OCI-M1 (cell line): ENCODE data around the gene ETHE1.
"Not testable (repeated sequence)": the region's sequence is repeated elsewhere in the genome, so short reads cannot be mapped to it uniquely, and the experiment has no call there.

ENCODE experiments used
- DNase-seq: peaks from one replicate; lab custom pipeline; 2025; lab: John Stamatoyannopoulos, UW

The ETHE1 gene

DNA sequence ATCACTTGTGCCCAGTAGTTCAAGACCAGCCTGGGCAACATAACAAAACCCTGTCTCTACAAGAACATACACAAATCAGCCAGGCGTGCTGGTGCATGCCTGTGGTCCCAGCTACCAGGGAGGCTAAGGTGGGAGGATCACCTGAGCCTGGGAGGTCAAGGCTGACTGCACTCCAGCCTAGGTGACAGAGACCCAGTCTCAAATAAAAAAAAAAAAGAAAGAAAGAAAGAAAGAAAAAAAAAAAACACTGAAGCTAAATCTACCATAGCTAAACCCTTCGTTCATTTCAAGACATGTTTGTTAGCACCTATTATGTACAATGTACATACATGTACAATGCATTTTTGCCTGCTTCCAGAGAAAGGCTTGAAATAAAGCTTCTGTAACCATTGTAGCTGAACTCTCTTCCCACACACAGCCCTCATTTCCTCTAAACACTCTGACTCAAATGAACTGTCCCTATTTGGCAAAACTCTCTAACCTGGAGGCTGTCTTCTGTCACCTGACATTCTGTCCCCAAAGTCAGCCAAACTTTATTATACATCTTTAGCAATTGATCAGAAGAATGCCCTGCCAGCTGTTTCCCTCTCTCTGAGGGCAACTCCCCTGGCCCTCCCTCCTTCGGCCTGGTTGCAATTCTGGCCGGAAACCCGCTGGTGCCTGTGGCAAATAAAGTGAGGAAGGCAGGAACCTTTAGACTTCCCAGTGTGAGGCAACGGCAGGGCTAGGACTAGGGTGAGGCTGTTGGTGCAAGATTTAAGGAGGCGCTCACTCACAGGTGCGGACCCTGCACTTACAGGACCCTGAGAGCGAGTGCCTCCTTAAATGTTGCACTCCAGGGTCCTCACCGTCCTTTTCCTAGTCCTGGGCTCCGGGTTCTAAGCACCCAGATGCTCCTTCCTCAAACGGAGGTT, 1.8 kb downstream of the ETHE1 start:
- peak; percentile 42 for DNase-seq

DNA sequence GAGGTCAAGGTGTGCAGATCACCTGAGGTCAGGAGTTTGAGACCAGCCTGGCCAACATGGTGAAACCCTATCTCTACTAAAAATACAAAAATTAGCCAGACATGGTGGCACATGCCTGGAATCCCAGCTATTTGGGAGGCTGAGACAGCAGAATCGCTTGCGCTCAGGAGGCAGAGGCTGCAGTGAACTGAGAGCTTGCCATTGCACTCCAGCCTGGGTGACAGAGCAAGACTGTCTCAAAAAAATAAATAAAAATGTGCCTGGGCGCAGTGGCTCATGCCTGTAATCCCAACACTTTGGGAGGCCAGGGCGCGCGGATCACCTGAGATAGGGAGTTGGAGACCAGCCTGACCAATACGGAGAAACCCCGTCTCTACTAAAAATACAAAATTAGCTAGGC, 3.3 kb downstream of the ETHE1 start:
- not testable (repeated sequence) for DNase-seq

DNA sequence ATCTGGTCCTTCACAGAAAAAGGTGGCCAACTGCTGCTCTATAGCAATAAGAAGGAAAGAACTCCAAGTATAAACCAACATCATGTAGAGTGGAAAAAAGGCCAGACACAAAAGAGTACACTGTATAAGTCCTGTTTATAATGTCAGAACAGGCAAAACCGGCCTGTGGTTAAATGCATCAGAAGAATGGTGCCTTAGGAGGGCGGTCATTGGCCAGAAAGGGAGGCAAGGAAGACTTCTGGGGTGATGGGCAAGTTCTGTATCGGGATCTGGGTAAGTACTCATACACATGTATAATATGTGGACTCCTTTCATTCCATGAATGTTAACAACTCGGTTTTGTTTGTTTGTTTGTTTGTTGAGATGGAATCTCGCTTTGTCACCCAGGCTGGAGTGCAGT, 4.1 kb downstream of the ETHE1 start:
- no peak for DNase-seq

DNA sequence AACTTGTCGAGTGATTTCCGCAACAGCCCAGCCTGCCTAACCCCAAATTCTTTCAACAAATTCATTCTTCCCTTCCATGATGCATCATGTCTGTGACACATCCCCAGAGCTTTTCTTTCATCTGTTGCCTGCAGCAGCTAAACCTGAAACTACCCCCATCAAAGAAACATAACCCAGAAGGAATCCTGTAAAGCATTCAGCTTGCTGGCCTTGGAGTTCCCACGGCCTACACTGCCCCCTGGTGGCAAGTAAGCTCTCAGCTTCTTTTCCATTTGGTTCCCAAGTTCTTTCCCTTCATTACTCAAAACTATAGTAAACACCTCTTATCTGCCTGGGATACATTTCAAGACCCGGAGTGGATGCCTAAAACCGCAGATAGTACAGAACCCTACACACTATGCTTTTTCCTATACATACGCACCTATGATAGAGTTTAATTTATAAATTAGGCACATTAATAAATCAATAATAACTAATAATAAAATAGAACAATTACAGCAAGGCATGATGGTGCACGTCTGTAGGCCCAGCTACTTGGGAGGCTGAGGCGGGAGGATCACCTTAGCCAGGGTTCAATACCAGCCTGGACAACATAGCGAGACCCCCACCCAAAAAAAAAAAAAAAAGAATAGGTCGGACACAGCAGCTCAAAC, 7.4 kb downstream of the ETHE1 start:
- DNase-seq: peak; percentile 88

DNA sequence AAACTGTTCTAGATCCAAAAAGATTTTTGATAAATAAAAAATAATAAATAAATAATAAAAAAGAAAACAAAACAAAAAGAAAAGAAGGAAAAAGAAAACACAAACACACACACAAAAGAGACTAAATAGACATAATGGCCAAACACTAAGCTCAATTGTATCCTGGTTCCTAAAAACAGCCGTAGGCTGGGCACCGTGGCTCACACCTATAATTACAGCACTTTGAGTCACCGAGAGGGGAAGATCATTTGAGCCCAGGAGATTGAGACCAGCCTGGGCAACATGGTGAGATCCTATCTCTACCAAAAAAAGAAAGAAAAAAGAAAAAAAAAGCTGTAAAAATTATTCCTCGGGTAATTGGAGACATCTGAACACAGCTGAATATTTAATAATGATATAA, 8.9 kb downstream of the ETHE1 start:
- no peak for DNase-seq

DNA sequence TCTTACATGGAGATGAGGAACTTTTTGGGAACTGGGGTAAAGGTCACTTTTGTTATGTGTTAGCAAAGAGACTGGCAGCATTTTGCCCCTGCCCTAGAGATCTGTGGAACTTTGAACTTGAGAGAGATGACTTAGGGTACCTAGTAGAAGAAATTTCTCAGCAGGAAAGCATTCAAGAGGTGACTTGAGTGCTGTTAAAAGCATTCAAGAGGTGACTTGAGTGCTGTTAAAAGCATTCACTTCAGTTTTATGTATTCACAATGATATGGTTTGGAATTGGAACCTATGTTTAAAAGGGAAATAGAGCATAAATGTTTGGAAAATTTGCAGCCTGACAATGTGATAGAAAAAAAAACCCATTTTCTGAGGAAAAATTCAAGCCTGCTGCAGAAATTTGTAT, 14.6 kb downstream of the ETHE1 start:
- not testable (repeated sequence) for DNase-seq

DNA sequence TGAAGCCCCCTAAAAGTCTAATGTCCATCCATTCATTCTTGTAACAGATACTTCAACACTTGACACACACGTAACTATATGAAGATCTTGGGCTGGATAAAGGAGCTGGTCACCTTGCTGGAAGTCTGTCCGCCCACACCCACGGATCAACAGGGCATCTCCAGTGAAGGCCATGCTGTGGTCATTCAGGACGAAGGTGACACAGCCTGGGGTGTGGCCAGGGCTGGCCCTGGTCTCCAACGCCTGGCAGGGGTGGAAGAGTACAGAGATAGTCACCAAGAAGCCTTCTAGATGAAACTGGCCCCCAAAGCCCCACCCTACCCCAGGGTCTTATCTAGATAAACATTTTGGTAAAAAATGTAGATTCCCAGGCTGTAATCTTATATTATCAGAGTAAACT, 15.7 kb downstream of the ETHE1 start:
- DNase-seq: no peak

DNA sequence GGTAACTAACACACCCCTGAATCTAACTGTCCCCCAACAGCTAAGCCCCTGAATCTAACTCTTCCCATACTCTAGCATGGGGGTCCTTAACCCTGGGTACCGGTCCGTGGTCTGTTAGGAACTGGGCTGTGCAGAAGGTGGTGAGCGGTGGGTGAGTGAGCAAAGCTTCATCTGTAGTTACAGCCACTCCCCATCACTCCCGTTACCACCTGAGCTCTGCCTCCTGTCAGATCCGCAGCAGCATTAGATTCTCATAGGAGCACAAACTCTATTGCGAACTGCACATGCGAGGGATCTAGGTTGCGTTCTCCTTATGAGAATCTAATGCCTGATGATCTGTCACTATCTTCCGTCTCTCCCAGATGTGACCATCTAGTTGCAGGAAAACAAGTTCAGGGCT, 16.3 kb downstream of the ETHE1 start:
- DNase-seq: no peak

DNA sequence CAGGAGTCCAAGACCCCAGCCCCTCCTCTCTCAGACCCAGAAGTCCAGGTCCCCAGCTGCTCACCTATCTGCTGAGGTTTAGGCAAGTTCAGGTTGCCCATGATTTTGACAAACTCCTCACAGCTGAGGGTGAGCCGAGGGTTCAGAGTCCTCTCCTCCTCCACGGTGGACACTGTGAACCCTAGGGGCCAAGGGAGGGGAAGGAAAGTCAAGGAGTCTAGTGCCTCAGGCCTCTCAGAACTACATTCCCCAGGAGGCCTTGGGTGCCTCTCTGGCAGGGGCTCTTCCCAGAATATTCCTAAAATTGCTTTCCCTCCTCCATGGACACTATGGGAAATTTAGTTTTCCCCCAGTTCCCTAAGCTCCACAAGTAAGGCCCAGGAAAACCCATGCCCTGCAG, 19.1 kb downstream of the ETHE1 start:
- no peak for DNase-seq

DNA sequence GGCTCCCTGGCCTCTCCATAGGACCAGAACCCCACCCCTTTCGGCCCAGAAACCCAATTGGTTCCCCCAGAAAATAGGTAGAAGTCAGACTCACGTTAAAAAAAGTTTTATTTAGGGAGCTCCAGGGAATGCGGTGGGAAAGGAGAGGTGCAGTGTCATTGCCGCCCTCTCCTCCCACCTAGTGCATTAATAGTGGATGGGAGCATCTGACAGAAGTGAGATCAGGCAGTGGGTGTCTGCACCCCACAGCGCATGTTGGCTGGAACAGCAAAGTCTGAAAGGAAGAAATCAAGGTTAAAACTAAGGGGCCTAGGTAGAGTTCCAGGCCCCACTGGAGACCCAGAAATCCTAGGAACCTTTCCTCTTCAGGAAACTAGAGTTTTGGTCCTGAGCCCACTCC, 20.4 kb downstream of the ETHE1 start:
- DNase-seq: no peak

DNA sequence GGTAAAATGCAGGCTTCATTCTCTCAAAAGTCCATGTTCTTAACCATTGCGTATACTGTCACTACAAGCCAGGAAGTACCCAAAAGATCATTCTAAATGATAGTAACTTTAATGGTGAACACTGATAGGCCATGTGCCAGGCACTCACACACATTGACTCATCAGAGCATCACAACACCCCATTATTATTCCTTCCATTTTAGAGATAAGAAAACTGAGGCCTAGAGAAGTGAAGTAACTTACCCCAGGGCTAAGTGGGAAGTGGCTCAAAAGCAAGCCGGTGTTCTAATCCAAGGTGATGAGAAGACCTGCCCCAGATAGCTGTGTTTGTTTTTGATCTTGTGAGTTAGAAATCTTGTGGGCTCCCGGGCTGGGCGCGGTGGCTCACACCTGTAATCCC, 21.1 kb downstream of the ETHE1 start:
- DNase-seq: no peak

DNA sequence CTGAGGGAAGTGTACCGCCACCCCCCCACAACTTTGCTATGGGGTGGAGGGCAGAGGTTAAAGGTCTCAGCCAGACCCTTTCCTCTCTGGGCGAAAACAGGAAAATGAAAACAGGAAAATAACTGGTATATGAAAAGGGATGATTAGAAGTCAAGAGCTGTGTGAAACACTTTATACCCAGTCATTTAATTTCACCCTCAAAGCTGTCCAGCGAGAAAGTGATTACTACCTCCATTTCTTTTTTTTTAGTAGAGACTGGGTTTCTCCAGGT, 21.9 kb downstream of the ETHE1 start:
- no peak for DNase-seq

DNA sequence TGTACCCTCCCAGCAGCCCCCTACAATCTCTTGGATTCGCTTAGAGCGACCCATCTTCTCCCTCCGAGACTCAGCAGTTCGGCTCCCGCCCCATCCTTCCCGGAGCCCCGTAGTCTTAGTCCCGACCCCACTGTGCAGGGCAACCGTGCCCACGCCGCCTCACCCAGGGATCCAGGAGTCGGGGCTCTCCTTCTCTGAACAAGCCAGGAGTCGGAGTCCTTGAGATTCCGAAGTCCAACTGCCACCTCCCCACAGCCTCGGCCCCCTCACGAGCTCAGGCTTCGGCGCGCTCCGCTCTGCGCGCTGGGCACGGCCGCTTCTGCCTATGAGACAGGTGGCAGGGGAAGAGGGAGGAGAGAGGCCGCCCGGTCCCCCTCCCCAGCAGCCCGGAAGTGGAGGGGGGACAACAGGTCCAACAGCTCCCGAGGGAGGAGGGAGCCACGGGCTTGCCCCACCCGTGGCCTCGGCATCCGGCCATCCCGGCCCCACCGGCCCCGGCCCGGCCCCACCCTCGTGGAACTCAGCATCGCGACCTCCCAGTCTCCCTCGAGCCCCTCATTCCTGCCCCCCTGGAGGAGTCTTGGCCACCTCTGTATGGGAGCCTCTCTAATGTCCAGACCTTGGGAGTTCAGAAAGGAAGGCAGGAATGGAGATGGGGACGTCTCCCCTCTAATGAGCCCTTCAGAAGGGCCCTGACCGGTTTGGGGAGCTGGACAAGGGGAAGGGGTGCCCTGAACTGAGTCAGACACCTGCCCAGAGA, 22.4 kb downstream of the ETHE1 start, which contains the start of gene PHLDB3:
Gene PHLDB3 (minus strand): TSS at position 321 of the 760 bp plus-strand sequence. CDS start 628 bp downstream, outside the sequence.
- DNase-seq: no peak

DNA sequence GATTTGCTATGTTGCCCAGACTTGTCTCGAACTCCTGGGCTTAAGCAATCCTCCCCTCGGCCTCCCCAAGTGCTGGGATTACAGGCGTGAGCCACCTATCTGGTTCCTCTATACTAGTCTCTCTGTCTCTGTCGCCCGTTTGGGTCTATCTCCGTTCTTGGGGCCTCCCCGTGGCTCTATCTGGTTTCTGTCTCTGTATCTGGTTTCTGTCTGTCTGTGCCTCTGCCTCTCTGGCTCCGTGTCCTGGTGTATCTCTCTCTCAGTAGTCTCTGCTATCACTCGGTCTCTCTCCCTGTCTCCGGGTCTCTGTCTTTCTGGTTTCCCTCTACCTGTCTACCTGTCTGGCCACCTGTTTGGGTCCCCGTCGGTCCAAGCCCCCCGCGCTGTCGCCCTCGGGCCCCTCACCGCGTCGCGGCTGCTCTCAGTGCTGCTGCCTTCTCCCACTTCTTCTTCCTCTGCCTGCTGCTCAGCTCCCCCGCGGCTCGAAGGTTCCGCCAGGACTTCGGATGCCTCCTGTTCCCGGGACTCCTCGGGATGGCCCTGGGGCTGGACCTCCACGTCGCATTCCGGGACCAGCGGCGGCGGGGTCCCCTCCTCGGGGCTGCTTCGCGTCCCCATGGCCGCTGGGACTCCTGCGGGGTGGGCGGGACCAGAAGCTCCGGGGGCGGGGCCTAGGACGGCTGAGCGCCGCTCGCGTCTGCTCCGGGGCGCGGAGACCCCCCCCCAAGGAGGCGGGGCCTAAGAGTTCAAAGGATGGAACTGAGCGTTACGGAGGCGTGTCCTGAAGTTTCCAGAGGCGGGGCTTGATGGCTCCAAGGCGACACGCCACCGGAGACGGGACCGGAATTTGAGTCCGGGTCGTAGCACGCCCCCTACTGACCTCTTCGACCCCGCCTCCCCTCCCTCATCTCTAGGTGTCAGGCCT, 23.2 kb downstream of the ETHE1 start:
- peak; percentile 97 for DNase-seq

DNA sequence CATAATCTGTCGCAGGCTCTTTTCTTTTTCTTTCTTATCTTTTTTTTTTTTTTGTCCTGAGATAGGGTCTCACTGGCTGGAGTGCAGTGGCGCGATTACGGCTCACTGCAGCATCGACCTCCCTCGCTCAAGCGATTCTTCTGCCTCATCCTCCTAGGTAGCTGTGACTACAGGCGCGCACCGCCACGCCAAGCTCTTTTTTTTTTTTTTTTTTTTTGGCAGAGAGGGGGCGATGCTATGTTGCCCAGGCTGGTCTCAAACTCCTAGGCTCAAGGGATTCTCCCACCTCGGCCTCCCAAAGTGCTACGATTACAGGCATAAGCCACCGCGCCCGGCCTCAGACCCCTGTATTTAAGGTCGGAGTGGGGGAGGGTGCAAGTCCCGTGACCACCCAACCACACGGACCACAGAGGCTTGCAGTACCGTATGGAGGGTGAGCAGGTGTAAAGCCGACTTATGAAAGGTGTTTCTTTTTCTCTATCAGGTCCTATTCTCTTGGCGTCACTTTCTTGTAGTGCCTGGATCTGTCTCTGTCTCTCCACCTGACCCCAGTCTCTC, 24.5 kb downstream of the ETHE1 start:
- no peak for DNase-seq

DNA sequence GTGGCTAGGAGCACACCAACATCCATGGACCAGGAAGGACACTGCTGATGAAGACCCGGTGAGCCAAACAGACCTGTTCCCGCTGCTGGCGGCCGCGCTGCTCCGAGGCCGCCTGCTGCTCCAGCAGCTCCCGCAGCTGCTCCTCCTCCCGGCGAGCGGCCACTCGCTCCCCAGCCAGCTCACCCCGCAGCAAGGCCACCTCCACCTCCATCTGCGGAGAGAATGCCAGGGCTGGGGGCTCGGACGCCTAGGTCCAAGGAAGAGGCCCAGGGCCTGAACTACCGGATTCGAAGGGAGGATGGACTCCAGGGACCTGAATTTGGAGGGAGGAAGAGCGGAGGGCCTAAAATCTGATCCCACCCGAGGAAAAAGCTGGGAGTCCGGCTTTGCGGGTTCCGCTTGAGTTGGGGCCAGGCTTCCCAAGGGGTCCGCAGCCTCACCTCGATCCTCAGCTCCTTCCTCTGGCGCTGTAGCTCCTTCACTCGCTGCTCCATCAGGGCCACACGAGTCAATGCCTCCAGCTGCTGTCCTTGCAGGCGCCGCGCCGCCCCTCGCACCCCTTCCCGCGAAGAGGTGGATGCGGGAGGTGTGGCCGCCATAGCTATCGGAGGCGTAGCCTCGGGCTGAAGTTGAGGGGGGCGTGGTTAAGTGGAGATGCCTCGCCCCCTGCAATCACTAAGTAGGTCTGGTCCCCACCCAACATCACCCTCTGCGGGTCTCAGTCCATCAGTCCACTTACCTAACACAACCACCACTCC, 25.2 kb downstream of the ETHE1 start:
- DNase-seq: no peak

DNA sequence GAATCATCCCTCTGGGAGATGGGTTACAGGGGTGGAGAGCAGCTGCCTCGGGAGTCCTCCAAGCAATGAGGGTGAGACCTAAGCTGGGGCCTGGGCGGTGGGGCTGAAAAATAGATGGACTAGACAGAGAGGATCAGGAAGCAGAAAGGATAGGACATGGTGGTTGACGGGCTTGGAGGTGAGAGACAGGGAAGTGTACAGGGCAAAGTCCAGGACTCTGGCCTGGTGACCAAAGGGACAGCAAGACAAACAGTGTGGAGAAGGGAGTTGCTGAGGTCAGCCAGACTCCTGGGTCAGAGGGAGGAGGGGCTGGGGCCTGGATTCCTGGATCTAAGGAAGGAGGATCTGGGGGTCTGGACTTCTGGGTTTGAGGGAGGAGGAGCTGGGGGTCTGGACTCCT, 28.0 kb downstream of the ETHE1 start:
- no peak for DNase-seq

DNA sequence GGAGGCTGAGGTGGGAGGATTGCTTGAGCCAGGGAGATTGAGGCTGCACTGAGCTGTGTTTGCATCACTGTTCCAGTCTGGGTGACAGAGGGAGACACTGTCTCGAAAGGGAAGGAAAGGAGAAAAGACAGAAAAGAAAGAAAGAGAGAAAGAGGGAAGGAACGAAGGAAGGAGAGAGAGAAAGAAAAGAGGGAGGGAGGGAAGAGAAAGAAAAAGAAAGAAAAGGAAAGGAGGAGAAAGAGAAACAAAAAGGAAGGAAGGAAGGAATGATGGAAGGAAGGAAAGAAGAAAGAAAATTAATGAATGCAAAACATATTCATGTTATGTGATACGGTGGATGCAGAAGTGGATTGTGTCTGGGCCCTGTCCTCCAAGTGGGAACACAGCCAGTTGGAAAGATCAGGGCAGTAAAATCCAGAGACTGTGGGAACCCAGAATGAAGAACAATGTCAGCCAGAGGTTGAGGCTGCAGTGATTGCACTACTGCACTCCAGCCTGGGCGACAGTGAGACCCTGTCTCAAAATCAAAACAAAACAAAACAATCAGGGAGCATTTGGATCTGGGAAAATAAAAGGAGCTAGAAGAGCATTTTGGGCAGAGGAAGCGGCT, 28.7 kb downstream of the ETHE1 start:
- no peak for DNase-seq

DNA sequence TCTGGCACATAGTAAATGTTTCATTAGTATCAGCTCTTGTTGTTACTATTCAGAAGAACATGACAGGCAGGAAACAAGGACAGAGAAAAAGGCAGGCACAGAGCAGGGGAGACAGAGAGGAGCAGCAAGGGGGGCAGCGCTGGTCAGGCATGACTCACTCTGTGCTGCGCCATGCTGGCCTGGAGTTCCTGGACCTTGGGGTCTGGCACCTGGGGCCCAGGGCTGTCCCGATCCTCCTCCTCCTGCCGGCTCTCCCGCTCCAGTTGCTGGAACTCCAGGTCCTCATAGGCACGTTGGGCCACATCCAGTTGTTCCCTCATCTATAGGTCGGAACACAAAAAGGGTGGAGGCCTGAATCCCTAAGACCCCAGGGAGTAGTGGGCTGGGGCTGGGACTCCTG, 30.0 kb downstream of the ETHE1 start:
- no peak for DNase-seq

DNA sequence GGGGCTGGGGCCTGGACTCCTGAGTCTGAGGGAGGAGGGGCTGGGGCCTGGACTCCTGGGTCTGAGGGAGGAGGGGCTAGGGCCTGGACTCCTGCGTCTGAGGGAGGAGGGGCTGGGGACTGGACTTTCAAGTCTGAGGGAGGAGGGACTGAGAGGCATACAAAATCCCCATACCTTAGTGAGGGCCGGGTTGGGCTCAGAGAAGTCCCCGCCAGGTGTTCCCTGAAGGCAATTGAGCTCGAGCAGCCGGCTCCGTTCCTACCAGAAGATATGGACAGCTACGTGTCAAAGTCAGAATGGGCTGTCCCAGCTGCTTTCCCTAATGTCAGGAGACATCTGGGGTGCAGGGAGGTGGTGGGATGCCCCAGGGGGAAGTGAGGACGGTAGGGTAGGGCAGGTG, 31.9 kb downstream of the ETHE1 start:
- no peak for DNase-seq
